Measurements from ENCODE around the gene VPS4A.

GRCh38 chr16:69315486-69316311, 4.5 kb downstream of the VPS4A start:
- no peak for TF ChIP-seq CTCF (IDR thresholded peaks at IDR 0.05)
- no peak for TF ChIP-seq POLR2AphosphoS5 (IDR thresholded peaks at IDR 0.05; ENCODE audit: low read depth, low read length)
- TF ChIP-seq REST (IDR thresholded peaks at IDR 0.05; ENCODE audit: insufficient read depth in 1 of 2, low read depth in 2 of 2, low read length in 1 of 2), result no peak
- no peak for TF ChIP-seq TCF7L2 (IDR thresholded peaks at IDR 0.05; ENCODE audit: low read depth, low read length)
